ENCODE measurements around the gene SRSF10.

The SRSF10 gene

GRCh38 chr1:23966973-23967493, 13.1 kb downstream of the SRSF10 start (continued):
- TF ChIP-seq INSM2 (tag by site-specific recombination; IDR thresholded peaks at IDR 0.05): no peak
- TF ChIP-seq HOXD13 (CRISPR knock-in tag; IDR thresholded peaks at IDR 0.05; ENCODE audit: borderline replicate concordance): no peak
- TF ChIP-seq HOXA7 (CRISPR knock-in tag; IDR thresholded peaks at IDR 0.05; ENCODE audit: borderline replicate concordance): no peak
- no peak for TF ChIP-seq AEBP2 (tag by site-specific recombination; IDR thresholded peaks at IDR 0.05; ENCODE audit: borderline replicate concordance)
- no peak for TF ChIP-seq ELK4 (IDR thresholded peaks at IDR 0.05; ENCODE audit: borderline replicate concordance, low read depth, low read length)
- no peak for TF ChIP-seq ZNF211 (tag by site-specific recombination; IDR thresholded peaks at IDR 0.05; ENCODE audit: low read depth)
- TF ChIP-seq ZNF521 (tag by site-specific recombination; IDR thresholded peaks at IDR 0.05): no peak
- no peak for TF ChIP-seq ZNF335 (tag by site-specific recombination; conservative IDR thresholded peaks at IDR 0.05)
- TF ChIP-seq ZNF529 (tag by site-specific recombination; IDR thresholded peaks at IDR 0.05; ENCODE audit: insufficient replicate concordance): no peak
- TF ChIP-seq ZNF692 (tag by site-specific recombination; IDR thresholded peaks at IDR 0.05): no peak
- no peak for TF ChIP-seq ZSCAN5A (tag by site-specific recombination; IDR thresholded peaks at IDR 0.05)

- no peak overlapping the region for H3K4me3 ChIP-seq (ENCODE audit: low read depth, low read length)
- H3K9me3 ChIP-seq (ENCODE audit: control insufficient read depth, insufficient read depth, low read depth, low read length): no peaks in the 10 kb centered on the region
- no peaks in the 10 kb centered on the region for H3K4me1 ChIP-seq (ENCODE audit: control insufficient read depth, insufficient read depth, low read length)
- CTCF ChIA-PET: interaction anchor here (0.6 to 2.4 kb wide), 5 partner anchors 49 to 330 kb away, joined by 3 to 7 read pairs (median 3); no protein-coding TSS in a partner anchor
- H3K27ac ChIP-seq (ENCODE audit: extremely low read depth, low read depth, low read length): no peak overlapping the region
- peaks cover 8 to 86% of the 10 kb centered on the region in 2 experiments for H3K36me3 ChIP-seq (ENCODE audit: control insufficient read depth in 2 of 2, insufficient read depth in 1 of 2, low read length in 2 of 2)
- POLR2A ChIA-PET: interaction anchor here (1.0 to 1.7 kb wide), 4 partner anchors 15 to 62 kb away, joined by 4 to 9 read pairs (median 6); partner anchors contain the start of gene SRSF10
- TF ChIP-seq ZNF280D (tag by site-specific recombination; IDR thresholded peaks at IDR 0.05) (no peak), ZNF10 (tag by site-specific recombination; IDR thresholded peaks at IDR 0.05) (peak; percentile 39; the same call in 1 of the 2 replicates), ZSCAN18 (tag by site-specific recombination; IDR thresholded peaks at IDR 0.05) (no peak), ZNF548 (tag by site-specific recombination; IDR thresholded peaks at IDR 0.05) (no peak), ZBTB6 (tag by site-specific recombination; IDR thresholded peaks at IDR 0.05) (no peak), PRDM1 (tag by site-specific recombination; IDR thresholded peaks at IDR 0.05) (peak; percentile 76), ZNF239 (tag by site-specific recombination; IDR thresholded peaks at IDR 0.05) (no peak), ZFP69B (tag by site-specific recombination; IDR thresholded peaks at IDR 0.05) (no peak), ZNF354C (tag by site-specific recombination; IDR thresholded peaks at IDR 0.05; ENCODE audit: borderline replicate concordance, low read depth) (no peak)
These were observed 15.1 kb downstream of the SRSF10 start for GRCh38 chr1:23964790-23965740.
